ENCODE data around the gene MPZL1. TPM values are rescaled to one million over a fixed set of nuclear protein-coding genes. Genes with fewer than 3 reads are reported as not detected.
A peak's percentile ranks its signal among the peaks of the same experiment; 100 is the strongest.

The MPZL1 gene
- total RNA-seq, 1 donor from 2014 or later: 85.5 TPM

- Histone ChIP-seq H3K27me3 (ENCODE audit: control insufficient read depth, insufficient read depth, low read length) (no peaks in the 10 kb centered on the region), H3K4me3 (ENCODE audit: low read depth, low read length) (no peak overlapping the region), H3K36me3 (ENCODE audit: control insufficient read depth, insufficient read depth, low read length) (no peaks in the 10 kb centered on the region)
- TF ChIP-seq CTCF (IDR thresholded peaks at IDR 0.05; ENCODE audit: insufficient read depth, low read length, poor library complexity, severe bottlenecking): no peak
- no peak for DNase-seq (ENCODE audit: low read depth)
Measured at GRCh38 chr1:167681451-167682098, 40.2 kb upstream of the MPZL1 start.

- Histone ChIP-seq H3K27me3 (ENCODE audit: control insufficient read depth, insufficient read depth, low read length) (no peaks in the 10 kb centered on the region), H3K4me3 (ENCODE audit: low read depth, low read length) (no peak overlapping the region), H3K36me3 (ENCODE audit: control insufficient read depth, insufficient read depth, low read length) (no peaks in the 10 kb centered on the region)
- DNase-seq (ENCODE audit: low read depth): no peak
- no peak for TF ChIP-seq CTCF (IDR thresholded peaks at IDR 0.05; ENCODE audit: insufficient read depth, low read length, poor library complexity, severe bottlenecking)
Measured at GRCh38 chr1:167683226-167683625, 38.6 kb upstream of the MPZL1 start.

GRCh38 chr1:167683641-167684502, 37.9 kb upstream of the MPZL1 start:
- no peaks in the 10 kb centered on the region for H3K36me3 ChIP-seq (ENCODE audit: control insufficient read depth, insufficient read depth, low read length)
- H3K27me3 ChIP-seq (ENCODE audit: control insufficient read depth, insufficient read depth, low read length): no peaks in the 10 kb centered on the region
- DNase-seq (ENCODE audit: low read depth): no peak
- TF ChIP-seq CTCF (IDR thresholded peaks at IDR 0.05; ENCODE audit: insufficient read depth, low read length, poor library complexity, severe bottlenecking): no peak
- no peak overlapping the region for H3K4me3 ChIP-seq (ENCODE audit: low read depth, low read length)

GRCh38 chr1:167685844-167686243, 35.9 kb upstream of the MPZL1 start:
- Histone ChIP-seq H3K27me3 (ENCODE audit: control insufficient read depth, insufficient read depth, low read length) (no peaks in the 10 kb centered on the region), H3K36me3 (ENCODE audit: control insufficient read depth, insufficient read depth, low read length) (no peaks in the 10 kb centered on the region), H3K4me3 (ENCODE audit: low read depth, low read length) (no peak overlapping the region)
- TF ChIP-seq CTCF (IDR thresholded peaks at IDR 0.05; ENCODE audit: insufficient read depth, low read length, poor library complexity, severe bottlenecking): no peak
- DNase-seq (ENCODE audit: low read depth): no peak

GRCh38 chr1:167687919-167688519, 33.8 kb upstream of the MPZL1 start:
- H3K36me3 ChIP-seq (ENCODE audit: control insufficient read depth, insufficient read depth, low read length): no peaks in the 10 kb centered on the region
- H3K4me3 ChIP-seq (ENCODE audit: low read depth, low read length): no peak overlapping the region
- DNase-seq (ENCODE audit: low read depth): peak; percentile 29
- H3K27me3 ChIP-seq (ENCODE audit: control insufficient read depth, insufficient read depth, low read length): peaks cover 4% of the 10 kb centered on the region
- TF ChIP-seq CTCF (IDR thresholded peaks at IDR 0.05; ENCODE audit: insufficient read depth, low read length, poor library complexity, severe bottlenecking): peak; percentile 90
